ENCODE results near the gene FASN. TPM values are rescaled to one million over a fixed set of nuclear protein-coding genes. Genes with fewer than 3 reads are reported as not detected.
A peak's percentile ranks its signal among the peaks of the same experiment; 100 is the strongest.

The FASN gene
- total RNA-seq, 1 donor from 2014 or later = 54.4 TPM

DNA sequence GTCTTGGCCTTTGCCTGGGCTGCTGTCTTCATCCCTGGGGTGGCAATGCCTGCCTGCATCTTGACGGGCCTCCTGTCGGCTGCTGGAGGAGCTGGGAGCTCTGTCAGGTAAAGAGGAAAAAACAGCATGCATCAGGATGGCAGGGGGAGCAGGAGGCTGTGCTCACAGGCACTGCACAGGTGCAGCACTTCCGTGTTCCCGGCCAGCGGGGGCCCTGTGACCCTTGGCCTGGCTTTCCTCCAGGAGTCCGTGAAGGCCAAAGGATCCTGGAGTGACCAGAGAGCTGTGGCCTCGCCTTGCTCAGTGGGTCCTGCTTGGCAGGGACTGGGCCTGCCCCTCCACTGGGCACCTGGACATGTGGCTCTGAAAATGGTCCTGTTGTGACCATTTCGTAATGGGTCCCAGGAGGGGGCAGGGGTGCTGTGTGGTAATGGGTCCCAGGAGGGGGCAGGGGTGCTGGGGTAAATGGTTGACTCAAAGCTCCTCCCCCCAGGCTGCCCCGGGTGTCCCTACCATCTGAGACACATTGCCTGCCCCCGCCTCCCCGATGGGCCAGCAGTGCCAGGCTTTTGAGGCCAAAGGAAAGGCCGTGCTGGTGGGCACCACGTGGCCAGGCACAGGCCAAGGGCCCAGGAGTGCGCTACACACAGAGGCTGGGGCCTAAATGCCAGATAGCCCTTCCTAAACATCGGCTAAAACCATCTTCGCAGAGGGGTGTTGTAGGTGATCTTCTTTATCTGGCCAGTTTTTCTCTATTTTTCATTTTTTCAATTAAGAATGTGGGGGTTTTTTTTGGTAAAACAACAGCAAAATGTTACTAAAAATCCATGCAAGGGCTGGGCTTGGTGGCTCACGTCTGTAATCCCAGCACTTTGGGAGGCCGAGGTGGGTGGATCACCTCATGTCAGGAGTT, 4.0 kb upstream of the FASN start:
- DNase-seq (ENCODE audit: low read depth in 2 of 2) = no peak

DNA sequence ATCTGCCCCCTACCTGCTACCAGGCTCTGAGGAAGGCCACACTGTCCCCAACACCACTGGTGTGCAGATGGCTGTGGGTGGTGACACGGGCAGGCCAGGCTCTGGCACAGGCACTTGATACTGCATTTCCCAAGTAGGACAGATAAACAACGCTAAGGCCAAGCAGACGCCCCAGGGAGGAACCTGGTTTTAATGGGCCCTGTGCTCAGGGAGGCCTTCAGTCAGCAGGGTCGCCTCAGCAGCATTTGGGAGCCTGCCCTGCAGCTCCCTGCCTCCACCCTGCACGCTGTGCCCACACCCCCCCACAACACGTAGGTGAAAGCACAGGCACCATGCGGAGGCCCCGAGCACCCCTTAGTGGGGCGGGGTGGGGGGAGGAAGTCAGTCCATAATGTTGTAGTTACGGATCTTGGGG, 3.3 kb upstream of the FASN start:
- DNase-seq (ENCODE audit: low read depth in 2 of 2) = no peak

DNA sequence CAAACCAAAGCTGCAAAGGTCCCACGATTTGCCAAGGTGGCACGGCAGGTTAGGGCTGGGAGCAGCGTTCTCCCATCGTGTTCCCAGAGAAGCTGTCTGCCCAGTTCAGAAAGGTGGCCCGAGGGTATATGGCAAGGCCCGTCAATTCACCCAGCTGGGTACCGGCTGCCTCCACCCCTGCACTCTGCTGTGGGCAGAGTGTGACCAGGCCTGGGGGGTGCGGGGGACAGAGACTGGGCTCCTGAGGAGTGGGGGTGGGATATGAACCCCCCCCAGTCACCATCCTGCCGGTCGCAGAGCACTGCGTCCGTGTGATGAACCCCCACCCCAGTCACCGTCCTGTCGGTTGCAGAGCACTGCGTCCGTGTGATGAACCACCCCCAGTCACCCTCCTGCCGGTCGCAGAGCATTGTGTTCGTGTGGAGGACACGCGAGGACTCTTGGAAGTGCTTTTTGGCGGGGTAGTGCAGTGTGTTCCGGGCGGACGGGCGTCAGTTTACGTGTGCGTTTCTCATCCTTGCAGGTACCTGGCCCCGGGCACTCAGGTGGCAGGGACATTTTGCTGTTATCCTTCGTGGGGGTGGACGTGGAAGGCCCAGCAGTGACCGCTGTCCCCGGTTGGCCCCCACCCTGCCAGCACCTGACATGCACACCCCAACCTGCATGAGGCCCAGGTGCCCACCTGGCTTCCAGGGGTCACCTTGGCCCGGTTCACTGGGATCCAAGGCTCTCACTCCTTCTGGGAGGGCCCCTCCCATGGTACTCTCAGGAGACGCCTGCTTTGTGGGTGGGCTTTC, 2.7 kb upstream of the FASN start:
- DNase-seq (ENCODE audit: low read depth in 2 of 2) = no peak

DNA sequence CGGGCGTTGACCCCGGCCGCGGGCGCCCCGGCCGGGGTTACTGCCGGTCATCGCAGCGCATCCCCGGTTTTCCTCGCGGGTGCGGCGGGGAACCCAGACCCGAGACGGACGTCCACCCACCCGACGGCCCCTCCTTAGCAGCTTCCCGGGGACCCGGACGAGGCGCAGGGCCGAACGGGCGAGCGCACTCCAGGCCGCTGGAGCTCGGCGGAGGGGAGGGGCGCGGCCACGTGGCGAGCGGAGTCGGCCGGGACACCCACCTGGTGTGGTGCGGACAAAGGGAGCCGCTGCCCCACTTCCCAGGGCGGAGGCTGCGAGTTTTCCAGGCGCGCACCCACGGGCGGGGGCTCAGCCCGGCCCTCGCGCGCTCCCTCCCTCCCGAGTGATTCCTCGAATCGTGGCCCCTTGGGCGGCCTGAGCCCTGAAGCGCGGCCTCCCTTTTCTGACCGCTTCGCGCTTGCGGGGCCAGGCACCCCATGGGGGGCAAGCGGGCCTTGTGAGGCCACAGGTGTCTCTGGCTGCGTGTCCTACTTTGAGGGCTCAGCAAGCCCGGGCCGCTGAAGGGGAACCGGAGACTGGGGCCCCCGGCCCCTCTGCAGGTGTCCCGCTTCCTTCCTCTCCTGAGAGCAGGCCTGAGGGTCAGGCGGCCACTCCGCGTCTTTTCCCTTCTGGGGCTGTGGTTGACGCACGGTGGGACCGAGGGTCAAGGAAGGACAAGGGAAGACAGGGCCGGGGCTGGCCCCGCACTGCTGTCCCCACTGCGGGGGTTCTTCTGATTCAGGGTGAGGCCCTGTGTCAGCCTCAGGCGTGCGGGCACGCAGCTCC, 1.1 kb upstream of the FASN start:
- DNase-seq (ENCODE audit: low read depth in 2 of 2) = no peak

DNA sequence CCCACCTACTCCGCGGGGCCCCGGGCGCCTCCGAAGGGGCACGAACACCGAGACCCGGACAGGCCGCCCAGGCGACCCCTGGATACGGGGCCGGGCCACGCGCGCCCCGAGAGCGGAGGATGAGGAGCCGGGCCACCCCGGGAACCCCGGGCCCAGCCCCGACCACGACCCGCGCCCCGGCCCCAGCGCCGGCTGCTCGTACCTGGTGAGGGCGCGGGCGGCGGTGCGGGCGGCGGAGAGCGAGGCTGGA, 192 bp downstream of the FASN start:
- no peak for DNase-seq (ENCODE audit: low read depth in 2 of 2)

DNA sequence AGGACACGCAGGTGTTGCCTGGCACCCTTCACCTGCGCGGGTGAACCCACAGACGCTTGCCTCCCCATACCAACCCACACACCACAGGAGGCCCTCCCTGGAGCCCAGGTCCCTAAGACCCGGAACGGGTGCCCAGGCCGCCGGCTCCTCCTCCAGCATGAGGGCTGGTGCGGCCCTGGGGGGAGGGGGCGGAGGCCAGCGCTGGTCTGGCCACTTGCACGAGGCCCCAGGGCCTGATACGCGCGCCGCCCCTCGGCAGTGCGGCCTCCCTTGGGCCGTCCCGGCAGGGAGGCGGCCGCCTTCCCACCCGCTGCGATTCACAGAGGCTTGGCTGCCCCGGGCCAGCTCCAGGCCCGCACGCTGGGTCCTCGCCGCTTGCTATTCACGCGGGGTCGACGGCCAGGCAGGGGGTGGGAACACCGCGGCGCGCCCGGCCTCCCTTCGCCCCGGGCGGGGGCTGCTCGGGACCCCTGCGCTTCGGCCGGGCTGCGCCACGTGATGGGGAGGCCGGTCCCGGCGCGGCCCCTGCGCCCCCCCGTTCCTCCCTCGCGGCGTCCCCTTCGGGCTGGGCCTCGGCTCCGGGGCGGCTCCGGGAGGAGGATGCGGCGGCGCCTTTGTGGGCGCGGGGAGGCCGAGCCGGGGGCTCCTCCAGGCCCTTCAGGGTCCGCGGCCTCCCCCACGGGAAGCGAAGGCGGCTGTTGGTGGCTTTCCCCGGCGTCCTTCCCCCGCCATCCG, 685 bp downstream of the FASN start:
- DNase-seq (ENCODE audit: low read depth in 2 of 2) = peak; percentile 11 to 63

DNA sequence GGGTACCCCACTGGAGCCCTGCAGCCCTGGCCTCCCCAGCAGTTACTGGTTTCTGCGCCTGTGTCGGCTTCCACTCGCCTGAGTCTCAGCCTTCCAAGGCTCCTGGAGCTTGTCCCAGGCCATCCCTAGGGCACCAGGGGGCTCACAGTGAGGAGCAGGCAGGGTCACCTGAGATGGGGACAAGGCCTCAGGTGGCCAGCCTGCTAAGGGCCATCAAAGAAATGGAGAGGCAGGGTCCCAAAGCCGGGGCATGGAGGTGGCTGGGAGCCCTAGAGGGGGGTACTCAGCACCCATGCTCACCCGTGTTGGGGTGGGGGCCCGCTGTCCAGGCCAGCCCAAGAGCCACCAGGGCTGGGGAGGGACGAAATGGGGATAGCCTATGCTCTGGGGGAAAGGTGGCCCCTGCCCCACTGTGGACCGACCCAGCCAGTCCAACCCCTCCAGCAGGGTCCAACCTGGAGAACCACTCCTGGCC, 1.3 kb downstream of the FASN start:
- no peak for DNase-seq (ENCODE audit: low read depth in 2 of 2)

DNA sequence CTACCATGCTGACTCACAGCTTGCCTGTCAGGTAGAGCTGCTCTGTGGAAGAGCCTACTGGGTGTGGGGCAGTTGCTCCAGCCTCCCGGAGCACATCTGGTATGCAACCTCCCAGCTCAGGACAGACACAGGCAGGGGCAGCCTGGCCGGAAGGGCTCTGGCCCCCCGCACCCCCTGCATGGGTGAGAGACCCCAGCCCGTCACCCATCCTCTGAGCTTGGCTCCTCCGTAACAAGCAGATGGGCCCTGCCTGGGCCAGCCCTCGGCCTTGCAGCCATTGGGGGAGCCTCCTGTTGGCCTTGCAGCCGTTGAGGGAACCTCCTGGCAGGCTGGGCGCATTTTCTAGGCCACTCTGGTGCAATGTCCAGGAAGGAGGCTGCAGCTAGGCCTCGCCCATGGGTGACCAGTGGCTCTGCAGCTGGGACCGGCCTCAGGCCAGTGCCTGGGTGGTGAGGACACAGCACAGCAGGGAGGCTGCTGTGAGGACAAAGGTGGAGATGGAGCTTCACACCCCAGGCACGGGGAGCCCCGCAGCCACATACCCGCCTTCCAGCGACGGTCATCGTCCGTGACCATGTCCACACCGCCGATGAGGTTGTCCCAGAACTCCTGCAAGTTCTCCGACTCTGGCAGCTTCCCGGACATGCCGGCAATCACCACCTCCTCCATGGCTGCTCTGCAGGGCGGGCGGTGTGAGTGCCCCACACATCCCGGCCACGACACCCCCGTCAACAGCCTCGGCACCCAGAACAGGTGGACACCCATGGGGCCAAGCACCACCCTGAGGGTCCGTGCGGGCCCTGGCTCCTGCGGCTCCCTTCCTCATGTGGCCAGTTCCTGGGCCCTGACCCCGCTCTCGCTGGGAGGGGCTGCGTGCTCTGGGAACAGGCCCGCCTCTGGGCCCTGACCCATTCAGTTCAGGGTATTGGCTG, 2.0 kb downstream of the FASN start:
- DNase-seq (ENCODE audit: low read depth in 2 of 2) = no peak

DNA sequence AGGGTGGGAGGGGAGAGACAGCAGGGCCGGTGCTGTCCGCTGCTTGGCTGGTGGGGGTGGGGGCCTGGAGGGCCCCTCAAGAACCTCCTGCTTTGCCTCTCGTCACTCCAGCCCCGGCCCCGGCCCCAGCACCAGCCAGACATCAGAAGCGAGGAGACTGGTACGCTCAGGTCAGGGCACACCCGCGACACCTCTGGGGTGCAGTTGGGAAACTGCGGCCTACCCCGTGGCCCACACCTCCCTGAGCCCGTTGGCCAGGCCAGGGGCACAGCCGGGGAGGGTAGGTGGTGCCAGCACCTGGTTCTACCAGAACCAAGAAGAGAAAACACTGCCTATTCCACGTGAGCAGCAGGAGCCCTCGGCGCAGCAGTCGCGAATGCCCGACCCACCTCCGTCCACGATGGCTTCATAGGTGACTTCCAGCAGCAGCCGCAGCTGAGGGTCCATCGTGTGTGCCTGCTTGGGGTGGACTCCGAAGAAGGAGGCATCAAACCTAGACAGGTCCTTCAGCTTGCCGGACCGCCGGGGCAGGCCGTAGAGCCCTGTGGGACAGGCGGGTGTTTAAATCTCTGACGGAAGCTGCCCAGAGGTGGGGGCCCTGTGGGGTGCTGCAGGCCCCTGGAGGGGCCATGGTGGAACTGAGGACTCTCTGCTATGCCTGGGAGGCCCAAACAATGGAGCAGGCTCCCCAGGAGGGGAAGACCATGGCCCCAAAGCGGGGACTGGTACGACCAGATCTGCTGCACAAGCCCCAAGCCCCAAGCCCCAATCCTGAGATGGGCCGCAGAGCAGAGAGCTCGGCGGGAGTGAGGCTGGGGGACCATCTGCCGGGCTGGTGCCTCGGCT, 2.9 kb downstream of the FASN start:
- DNase-seq (ENCODE audit: low read depth in 2 of 2) = no peak

DNA sequence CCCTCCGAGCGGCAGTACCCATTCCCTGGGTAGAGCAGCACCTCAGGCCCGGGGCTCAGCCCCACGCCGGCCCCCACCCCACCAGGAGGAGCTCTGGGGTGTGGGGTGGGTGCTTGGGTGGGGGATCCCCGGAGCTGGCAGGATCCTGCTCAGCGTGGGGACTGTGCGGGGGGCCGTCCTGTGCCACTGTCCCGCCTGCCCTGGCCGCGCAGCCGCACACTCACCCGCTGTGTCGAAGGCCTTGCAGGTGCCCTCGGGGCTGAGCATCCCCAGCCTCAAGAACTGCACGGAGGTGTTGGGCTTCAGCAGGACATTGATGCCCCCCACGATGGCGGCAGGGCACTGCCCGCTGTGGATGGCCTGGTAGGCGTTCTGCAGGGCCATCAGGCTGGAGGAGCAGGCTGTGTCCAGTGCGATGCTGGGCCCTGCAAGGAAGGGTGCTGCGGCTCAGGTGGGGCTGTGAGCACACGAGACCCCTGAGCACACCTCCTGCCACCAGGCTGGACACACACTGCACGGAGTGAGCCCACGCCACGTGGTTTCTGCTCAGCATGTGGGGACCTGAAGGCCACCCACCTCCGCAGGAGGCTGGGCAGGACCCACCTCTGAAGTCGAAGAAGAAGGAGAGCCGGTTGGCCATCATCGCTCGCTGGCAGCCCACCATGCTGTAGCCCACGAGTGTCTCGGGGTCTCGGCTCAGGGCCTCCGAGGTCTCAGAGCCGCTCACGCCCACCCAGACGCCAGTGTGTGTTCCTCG, 4.9 kb downstream of the FASN start:
- DNase-seq (ENCODE audit: low read depth in 2 of 2) = no peak

DNA sequence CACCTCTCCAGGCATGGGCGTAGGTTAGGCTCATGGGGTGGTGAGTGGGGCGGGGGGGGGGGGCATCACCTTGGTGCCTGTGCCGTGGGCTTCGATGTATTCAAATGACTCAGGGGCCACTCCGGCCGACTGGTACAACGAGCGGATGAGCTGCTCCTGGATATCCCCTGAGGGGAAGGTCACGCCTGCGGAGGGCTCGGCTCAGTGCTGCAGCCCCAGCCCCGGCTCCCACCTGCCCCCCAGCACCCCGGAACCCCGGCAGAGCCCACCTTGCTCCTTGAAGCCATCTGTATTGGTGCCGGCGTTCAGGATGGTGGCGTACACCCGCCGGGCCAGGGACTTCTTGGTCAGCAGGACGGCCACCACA, 5.4 kb downstream of the FASN start:
- no peak for DNase-seq (ENCODE audit: low read depth in 2 of 2)

DNA sequence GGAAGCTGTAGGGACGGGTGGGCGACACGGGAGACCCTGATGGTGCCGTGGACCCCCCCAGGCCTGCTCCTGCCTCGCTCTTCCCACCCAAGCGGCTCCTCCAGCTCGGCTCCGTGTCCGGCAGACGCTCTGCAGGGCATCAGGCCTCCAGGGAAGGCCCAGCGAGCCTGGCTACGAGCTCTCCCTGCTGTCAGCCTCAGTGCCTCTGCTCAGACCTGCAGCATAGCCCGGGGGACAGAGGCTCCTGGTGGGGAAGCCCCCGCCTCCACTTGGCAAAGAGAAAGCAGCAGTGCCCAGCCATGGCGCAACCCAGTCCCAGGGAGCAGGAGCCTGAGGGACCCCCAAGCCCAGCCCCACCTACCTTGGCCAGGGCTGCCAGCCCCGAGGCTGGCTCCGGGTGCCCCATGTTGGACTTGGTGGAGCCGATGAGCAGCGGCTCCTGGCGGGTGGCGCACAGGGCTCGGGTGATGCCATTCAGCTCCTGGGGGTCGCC, 5.9 kb downstream of the FASN start:
- DNase-seq (ENCODE audit: low read depth in 2 of 2) = no peak

DNA sequence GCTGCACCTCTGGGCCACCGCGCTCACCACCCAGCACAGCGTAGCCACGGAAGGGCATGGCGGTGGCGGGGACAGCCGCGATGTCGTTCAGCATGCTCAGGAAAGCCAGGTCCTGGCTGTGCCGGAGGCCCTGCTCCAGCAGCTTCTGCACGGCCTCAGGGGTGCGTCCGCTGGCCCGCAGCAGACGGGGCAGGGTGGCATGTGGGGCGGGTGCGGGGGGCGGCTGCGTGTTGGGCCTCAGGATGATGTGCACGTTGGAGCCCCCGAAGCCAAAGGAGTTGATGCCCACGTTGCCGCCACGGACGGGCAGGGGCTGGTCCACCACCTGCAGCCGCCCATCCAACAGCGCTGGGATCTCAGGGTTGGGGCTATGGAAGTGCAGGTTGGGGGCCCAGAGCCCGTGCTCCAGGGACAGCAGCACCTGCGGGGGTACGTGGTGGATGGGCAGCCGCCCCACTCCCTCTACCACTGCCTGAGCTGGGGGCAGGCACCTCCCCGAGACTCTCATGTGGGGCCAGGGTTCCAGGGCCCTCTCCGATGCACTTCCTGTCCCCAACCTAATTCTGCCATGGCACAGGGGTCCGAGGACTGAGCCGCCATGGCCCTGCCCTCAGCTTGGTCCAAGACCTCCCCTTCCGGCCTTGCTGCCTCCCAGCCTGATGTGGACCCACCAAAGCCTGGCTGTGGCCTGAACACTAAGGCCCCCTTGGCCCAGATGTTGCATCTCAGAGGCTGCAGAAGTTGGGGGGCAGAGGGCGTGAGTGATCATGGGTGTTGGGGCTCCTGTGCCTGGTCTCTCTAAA, 6.6 kb downstream of the FASN start:
- no peak for DNase-seq (ENCODE audit: low read depth in 2 of 2)

DNA sequence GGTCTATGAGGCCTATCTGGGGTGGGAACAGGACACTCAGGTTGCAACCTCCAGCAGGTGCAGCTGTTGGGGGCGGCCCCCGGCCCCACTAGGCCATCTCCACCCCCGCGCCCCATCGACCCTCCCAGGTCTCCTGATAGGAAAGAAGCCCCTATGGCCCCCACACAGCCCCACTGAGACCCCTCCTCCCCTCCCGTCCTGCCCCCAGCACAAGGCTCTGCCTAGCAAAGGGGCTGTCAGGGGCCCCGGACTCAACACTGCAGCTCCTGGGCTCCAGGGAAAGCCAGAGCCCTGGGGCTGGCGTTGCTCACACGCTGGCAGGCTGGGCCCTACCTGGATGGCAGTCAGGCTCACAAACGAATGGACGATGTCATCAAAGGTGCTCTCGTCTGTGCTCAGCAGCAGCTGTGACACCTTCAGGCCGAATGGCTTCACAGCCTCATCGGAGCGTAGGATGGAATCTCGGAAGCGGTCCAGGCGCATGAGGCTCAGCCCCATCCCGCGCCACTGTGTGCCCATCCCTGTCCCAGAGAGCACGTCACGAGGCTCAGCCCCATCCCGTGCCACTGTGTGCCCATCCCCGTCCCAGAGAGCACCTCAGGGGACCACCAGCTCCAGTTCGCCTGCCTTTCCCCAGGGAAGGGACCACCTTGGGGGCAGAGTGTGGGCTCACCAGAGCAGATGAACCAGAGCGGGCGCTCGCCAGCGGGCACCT, 7.3 kb downstream of the FASN start:
- DNase-seq (ENCODE audit: low read depth in 2 of 2) = no peak

DNA sequence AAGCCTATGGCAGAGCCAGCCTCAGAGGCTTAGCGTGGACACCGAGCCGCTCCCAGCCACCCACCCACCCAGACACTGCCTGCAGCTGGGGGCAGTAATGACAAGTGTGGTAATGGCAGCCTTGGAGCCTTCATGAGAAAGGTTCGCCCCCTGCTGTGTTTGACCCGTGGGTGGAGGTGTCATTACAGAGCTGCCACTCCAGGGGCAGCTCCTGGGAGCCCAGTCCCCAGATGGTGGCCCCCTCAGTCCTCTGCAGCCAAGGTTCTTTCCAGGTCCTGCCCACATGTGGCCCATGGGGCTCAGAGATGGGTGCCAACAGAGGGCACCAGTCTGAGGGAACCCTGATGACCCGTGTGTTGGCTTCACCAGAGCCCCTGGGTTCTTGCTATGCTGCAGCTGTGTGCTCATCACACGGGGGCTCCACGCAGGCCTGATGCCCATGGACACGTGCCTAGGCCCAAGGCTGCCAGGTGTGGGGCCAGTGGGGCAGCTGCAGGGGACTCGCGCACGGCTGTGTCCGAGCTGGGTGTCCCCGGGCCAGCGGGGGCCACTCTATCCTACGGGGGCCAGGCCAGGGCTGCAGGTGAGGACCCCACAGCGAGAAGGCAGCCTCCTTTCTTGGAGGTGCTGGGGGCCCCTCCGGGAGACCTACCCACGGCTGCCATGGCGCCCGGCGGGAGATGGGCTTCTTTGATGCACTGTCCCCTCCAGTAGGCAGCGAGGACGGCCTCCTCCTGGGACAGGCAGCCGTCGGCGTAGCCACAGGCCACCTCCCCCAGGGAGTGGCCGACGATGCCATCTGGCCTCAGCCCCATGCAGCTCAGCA, 8.1 kb downstream of the FASN start:
- no peak for DNase-seq (ENCODE audit: low read depth in 2 of 2)
